NCI-H748 (cell line): Measurements from ENCODE around the gene CLDN6.

Source experiments
- DNase-seq: peaks from one replicate; lab custom pipeline; 2025; ENCODE audit not compliant: unreplicated experiment; lab: John Stamatoyannopoulos, UW

Gene CLDN6

GRCh38 chr16:3015865-3016521 lies 2.0 kb downstream of the CLDN6 start:
- no peak for DNase-seq

- no peak for DNase-seq
Observed at GRCh38 chr16:3014971-3015370, 3.0 kb downstream of the CLDN6 start.

- DNase-seq = no peak
Observed at GRCh38 chr16:3013998-3014690, 3.8 kb downstream of the CLDN6 start.

- no peak for DNase-seq
Observed at GRCh38 chr16:3013491-3013951, 4.5 kb downstream of the CLDN6 start.

GRCh38 chr16:3012828-3013420 lies 5.1 kb downstream of the CLDN6 start, which contains the start of gene CLDN9:
TSS of gene CLDN9 (plus strand) at chr16:3012923. CDS start at chr16:3013363, 440 bp downstream.
- DNase-seq = peak; percentile 47

- DNase-seq = peak; percentile 76
Observed at GRCh38 chr16:3012246-3012645, 5.7 kb downstream of the CLDN6 start.

- no peak for DNase-seq
Observed at GRCh38 chr16:3010510-3010909, 7.5 kb downstream of the CLDN6 start.

GRCh38 chr16:3009568-3010390 lies 8.2 kb downstream of the CLDN6 start:
- peak; percentile 27 for DNase-seq

GRCh38 chr16:3008690-3009037 lies 9.3 kb downstream of the CLDN6 start:
- DNase-seq = no peak

GRCh38 chr16:3007957-3008689 lies 9.9 kb downstream of the CLDN6 start:
- DNase-seq = no peak

GRCh38 chr16:3007059-3007956 lies 10.7 kb downstream of the CLDN6 start:
- no peak for DNase-seq

- DNase-seq = peak; percentile 43
Observed at GRCh38 chr16:3004781-3005284, 13.2 kb downstream of the CLDN6 start.

GRCh38 chr16:3004319-3004718 lies 13.7 kb downstream of the CLDN6 start:
- peak; percentile 54 for DNase-seq

GRCh38 chr16:3003582-3004270 lies 14.3 kb downstream of the CLDN6 start:
- DNase-seq = peak; percentile 98

- no peak for DNase-seq
Observed at GRCh38 chr16:3001316-3001715, 16.7 kb downstream of the CLDN6 start.

- DNase-seq = no peak
Observed at GRCh38 chr16:3000540-3000939, 17.4 kb downstream of the CLDN6 start.

GRCh38 chr16:2999929-3000328 lies 18.1 kb downstream of the CLDN6 start:
- DNase-seq = no peak

- DNase-seq = no peak
Observed at GRCh38 chr16:2996298-2996697, 21.7 kb downstream of the CLDN6 start.
